Uterus (tissue), 2 donors: ENCODE results near the gene NR6A1.

Experiments
- POLR2A ChIP-seq, 2 donors: fragments of 450-650 bp; IDR thresholded peaks; one replicate each; pipeline ENCODE4 v1.6.1; 2016; ENCODE audit warnings: antibody characterized with exemption in 2 of 2, mild to moderate bottlenecking in 1 of 2, moderate library complexity in 1 of 2
- TF ChIP-seq, protein P1 (sequence below), 4 experiments: fragments of 200-600 bp in 2 of 4; fragments of 450-650 bp in 2 of 4; sonication (generic) in 2 of 4; IDR thresholded peaks; one replicate each; pipeline ENCODE4 v1.5.1; 2016 to 2019; ENCODE audit warnings: antibody characterized with exemption in 4 of 4, mild to moderate bottlenecking in 2 of 4, moderate library complexity in 1 of 4

DNA sequence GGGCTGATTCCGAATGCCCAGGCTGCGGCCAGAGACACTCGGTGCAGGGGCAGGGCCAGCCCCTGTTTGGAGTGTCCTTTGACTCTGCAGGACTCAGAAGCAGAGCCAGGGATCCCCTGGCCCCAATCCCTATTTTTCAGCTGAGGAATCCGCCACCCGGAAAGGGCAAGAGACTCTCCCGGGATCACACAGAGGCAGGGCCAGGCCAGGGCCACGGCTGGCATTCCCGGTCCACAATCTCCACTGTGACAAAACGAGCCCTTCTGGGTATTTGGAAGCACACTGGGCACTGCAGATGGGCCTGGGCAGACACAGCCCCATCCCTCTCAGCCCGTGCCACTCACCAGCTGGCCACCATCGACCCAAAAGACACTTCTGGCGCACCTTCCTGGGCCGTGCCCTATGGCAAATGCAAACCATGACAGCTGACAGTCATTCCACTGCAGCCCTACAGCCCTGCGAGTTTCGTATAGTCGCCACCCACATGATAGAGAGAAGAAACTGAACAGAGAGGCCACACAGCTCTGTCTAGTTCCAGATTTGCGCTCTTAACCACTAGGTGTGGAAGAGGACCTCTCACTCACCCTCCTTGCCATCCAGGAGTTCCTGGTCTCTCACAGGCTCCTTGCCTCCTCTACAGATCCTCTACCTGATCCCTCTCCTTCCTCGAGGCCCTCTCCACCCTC is 277.2 kb downstream of the NR6A1 start:
- no peak for TF ChIP-seq POLR2A (IDR thresholded peaks at IDR 0.05)
- TF ChIP-seq, protein P1, sequence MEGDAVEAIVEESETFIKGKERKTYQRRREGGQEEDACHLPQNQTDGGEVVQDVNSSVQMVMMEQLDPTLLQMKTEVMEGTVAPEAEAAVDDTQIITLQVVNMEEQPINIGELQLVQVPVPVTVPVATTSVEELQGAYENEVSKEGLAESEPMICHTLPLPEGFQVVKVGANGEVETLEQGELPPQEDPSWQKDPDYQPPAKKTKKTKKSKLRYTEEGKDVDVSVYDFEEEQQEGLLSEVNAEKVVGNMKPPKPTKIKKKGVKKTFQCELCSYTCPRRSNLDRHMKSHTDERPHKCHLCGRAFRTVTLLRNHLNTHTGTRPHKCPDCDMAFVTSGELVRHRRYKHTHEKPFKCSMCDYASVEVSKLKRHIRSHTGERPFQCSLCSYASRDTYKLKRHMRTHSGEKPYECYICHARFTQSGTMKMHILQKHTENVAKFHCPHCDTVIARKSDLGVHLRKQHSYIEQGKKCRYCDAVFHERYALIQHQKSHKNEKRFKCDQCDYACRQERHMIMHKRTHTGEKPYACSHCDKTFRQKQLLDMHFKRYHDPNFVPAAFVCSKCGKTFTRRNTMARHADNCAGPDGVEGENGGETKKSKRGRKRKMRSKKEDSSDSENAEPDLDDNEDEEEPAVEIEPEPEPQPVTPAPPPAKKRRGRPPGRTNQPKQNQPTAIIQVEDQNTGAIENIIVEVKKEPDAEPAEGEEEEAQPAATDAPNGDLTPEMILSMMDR (IDR thresholded peaks at IDR 0.05), result no peak
